Right ventricle myocardium inferior (tissue), 1 donor: ENCODE measurements around the gene GVQW3. TPM values are rescaled to one million over a fixed set of nuclear protein-coding genes. Genes with fewer than 3 reads are reported as not detected.
"Not testable (repeated sequence)": the region's sequence is repeated elsewhere in the genome, so short reads cannot be mapped to it uniquely, and the experiment has no call there.

ENCODE experiments used
- ATAC-seq: fragments of 200-7000 bp; cut with Tn5 transposase; one replicate; pipeline ENCODE4 v1.9.1; 2020; ENCODE audit warnings: mild to moderate bottlenecking, moderate library complexity
- DNase-seq: peaks from one replicate; pipeline ENCODE4 v3.0.0; 2021; ENCODE audit errors: missing footprints
- intact Hi-C: fragments of 100-400 bp; cut with DNase I; formaldehyde crosslinking; loops from one replicate; pipeline ENCODE4 v1.11.0; 2022
- total RNA-seq: library from RNA; stranded (reverse); fragmentation: NEBNext Ultra II Directional; extraction: Animal tissue kit (Norgen Biotek cat#: 25700); gene quantifications from one replicate; pipeline ENCODE4 v1.2.1, GENCODE V29; 2021
- donor health status: DM: no; HTN: yes; CAD: no; lungs with severe emphysema.

GVQW3 gene
- total RNA-seq, 1 donor from 2014 or later: 1.9 TPM

DNA sequence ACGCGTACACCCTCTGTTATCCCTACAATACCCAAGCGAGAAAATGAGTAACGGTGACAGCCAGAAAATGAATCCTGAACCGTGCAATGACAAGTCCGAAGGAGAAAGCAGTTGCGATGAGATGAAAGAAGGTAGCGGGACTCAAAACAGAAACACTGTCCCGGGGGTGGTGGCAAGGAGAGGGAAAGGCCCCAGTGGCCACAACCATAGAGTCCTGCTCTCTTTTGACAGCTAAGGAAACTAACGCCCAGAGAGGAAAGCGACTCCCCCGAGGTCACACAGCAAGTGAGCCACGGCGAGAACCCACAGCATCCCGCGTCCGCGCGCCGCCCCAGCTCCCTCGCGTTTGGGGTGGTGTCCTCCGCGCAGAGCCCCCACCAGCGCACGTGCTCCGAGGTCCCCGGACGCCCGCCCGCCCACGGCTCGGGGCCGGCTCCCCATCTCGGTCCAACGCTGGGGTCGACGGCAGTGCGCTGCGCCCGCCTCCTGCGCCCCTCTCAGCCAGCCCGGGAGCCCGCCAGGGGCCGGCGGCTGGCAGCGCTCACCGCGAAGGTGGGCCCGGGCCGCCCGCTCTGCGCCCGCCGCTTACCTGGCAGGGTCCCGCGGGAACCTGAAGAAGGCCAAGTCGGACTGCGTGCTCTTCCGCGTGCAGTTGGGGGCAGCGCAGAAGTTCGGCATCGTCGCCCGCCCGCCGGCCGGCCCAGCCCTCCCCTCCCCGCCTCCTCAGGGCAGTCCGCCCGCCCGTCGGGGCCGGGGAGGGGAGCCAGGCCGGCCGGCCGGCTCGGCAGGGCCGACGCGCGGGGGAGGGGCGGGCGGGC lies 755 bp upstream of the GVQW3 start:
- peak; percentile 1 for ATAC-seq
- DNase-seq: peak; percentile 81

DNA sequence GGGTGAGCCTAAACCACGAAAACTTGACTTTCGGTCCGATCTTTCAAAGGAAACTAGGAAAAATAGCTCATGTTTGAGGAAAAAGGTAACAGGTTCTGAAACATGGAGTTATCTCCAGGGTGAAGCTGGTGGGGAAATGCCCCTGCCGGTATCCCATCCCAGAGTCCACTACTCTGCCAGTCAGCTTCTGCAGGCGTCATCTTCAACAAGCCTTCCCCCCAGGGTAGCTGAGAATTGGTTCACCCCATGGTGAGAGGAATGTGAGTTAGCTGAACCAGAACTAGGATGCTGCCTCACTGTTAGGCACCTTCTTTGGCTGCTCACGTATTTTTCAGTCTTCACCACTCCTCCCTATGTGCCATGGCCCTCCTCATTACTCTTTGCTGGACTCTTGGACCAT lies 1.1 kb downstream of the GVQW3 start:
- no peak for DNase-seq
- no peak for ATAC-seq
- intact Hi-C loops: no loop called here

More for the DNA sequence above, 755 bp upstream of the GVQW3 start:
- intact Hi-C loops: no loop called here

DNA sequence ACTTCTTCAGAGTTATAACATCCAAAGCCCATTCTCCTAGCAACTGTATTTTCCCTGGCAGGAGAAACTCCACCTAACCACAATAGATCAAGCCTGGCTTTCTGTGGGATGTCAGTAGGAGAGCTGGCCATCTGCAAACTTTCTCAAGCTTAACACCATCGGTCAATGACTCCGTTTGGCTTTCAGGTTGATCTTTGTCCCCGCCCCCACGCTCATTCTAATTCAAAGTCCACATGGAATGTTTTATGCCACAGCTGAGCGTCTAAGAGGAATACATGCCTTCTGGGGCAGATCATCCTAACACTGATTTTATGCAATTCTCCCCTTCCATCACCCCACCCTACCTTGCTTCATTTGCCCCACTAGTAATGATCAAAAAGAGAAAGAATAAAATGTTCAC lies 4.8 kb downstream of the GVQW3 start:
- DNase-seq: no peak
- intact Hi-C loops: no loop called here
- ATAC-seq: no peak

GRCh38 chr11:76388408-76388807 lies 7.3 kb downstream of the GVQW3 start:
- DNase-seq: no peak
- intact Hi-C loops: no loop called here
- ATAC-seq: no peak

GRCh38 chr11:76391021-76391420 lies 9.9 kb downstream of the GVQW3 start:
- DNase-seq (no peak), ATAC-seq (no peak)
- intact Hi-C loops: no loop called here

DNA sequence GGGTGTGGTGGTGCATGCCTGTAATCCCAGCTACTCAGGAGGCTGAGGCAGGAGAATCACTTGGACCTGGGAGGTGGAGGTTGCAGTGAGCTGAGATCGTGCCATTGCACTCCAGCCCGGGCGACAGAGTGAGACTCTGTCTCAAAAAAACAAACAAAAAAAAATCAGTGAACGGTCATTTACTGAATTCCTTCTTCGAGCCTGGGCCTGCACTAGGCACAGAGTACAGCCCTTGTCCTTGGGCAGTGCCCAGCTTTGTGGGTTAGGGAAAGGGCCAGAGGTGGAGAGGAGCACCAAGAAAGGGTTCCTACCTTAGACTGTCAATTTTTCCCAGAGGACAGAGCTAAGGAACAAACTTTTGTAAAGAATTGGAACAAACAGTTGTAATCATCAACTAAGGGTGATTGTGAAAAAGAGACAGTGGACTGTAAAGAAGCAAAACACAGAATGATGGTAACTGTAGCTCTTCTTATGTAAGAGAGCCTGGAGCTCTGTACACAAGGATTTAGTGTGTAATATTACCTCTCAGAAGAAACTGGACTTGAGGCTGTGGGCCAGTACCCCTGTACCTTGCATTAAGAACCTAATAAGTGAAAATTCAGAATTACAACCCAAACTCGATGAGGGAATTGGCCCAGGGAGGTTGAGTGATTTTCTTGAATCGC lies 10.8 kb downstream of the GVQW3 start:
- no peak for DNase-seq
- no peak for ATAC-seq
- intact Hi-C loops: no loop called here

GRCh38 chr11:76392870-76393269 lies 11.7 kb downstream of the GVQW3 start:
- no peak for ATAC-seq
- DNase-seq: no peak
- intact Hi-C loops: no loop called here

DNA sequence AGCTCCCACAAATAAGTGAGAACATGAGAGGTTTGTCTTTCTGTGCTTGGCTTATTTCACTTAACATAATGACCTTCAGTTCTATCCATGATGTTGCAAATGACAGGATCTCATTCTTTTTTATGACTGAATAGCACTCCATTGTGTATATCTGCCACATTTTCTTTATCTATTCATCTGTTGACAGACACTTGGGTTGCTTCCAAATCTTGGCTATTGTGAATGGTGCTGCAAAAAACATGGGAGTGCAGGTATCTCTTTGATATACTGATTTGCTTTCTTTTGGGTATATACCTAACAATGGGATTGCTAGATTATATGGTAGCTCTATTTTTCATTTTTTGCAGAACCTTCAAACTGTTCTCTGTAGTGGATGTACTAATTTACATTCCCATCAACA lies 13.3 kb downstream of the GVQW3 start:
- DNase-seq (no peak), ATAC-seq (no peak)
- intact Hi-C loops: no loop called here

DNA sequence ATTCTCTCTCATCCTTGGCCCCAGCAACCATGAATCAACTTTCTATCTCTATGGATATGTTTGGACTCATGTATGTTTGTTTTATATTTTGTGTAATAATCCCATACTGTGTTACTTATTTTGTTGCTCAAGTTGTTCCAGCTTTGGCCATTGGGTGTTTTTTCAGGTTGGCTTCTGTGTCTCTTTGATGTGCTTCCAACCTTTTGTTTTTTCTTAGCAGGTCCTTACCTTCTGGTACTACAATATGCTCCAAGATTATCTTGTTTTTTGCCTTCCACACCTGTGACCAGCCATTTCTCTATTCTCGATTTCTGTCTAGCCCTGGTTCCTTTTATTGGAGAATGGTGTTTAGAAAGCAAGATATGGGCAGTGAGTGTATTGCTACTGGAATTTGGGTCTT lies 14.2 kb downstream of the GVQW3 start:
- intact Hi-C loops: no loop called here
- ATAC-seq: no peak

DNA sequence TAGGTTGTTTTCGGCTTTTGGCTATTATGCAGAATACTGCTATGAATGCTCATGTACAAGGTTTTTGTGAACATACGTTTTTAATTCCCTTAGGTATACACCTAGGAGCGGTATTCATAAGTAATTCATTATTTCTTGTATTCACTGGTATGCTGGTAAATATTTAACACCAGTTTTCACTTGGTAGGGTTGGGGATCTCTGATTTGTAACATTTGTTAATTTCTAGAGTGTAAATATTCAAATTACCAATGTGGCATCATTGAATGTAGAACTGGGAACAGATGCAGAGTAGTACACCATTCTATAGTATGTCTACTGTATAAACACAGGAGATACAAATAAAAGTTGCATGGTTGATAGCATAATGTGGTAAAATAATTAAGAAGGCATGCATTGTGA lies 16.3 kb downstream of the GVQW3 start:
- DNase-seq: no peak
- intact Hi-C loops: no loop called here
- no peak for ATAC-seq

More for the DNA sequence above, 14.2 kb downstream of the GVQW3 start:
- DNase-seq: no peak

DNA sequence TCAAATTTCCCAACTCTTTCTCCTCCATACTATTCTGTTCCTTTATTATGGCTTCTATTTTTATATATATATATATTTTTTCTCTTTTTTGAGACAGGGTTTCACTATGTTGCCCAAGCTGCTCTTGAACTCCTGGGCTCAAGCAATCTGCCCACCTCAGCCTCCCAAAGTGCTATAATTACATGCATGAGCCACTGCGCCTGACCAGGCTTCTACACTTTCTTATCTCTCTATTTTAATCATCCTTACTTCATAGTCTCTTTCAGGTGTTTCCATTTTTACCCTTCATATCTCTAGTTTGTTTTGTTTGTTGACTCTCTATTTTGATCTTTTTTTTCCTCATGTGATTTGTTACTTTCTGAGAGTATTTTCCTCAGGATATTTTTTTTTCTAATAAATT lies 19.8 kb downstream of the GVQW3 start:
- DNase-seq: no peak
- ATAC-seq: no peak
- intact Hi-C loops: no loop called here

DNA sequence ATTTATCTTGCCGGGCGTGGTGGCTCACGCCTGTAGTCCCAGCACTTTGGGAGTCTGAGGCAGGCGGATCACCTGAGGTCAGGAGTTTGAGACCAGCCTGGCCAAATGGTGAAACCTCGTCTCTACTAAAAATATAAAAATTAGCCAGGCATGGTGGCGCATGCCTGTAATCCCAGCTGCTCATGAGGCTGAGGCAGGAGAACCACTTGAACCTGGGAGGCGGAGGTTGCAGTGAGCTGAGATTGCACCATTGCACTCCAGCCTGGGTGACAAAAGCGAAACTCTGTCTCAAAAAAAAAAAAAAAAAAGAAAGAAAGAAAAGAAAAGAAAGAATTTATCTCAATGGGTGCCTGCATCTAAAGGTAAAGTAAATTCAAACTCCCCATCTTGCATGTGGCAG lies 20.4 kb downstream of the GVQW3 start:
- intact Hi-C loops, ATAC-seq: not testable (repeated sequence)

DNA sequence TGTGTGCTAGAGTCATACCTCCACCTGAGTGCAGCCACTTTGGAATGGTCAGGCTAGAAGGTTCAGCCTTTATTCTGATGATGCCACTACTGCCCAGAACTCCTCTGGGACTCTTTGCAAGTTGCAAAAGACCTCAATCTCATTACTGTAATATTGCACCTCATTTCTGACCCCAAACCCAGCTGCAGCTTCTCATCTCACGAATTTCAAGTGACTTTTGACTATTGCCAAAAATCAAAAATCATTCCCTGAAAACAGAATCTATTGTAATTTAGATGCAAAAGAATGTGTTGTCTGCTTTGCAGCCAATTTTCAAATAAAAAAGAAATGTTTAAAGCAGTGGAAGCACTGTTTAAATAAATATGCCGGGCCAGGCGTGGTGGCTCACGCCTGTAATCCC lies 25.2 kb downstream of the GVQW3 start:
- no peak for ATAC-seq
- intact Hi-C loops: no loop called here
- no peak for DNase-seq

More for the DNA sequence above, 20.4 kb downstream of the GVQW3 start:
- not testable (repeated sequence) for DNase-seq

DNA sequence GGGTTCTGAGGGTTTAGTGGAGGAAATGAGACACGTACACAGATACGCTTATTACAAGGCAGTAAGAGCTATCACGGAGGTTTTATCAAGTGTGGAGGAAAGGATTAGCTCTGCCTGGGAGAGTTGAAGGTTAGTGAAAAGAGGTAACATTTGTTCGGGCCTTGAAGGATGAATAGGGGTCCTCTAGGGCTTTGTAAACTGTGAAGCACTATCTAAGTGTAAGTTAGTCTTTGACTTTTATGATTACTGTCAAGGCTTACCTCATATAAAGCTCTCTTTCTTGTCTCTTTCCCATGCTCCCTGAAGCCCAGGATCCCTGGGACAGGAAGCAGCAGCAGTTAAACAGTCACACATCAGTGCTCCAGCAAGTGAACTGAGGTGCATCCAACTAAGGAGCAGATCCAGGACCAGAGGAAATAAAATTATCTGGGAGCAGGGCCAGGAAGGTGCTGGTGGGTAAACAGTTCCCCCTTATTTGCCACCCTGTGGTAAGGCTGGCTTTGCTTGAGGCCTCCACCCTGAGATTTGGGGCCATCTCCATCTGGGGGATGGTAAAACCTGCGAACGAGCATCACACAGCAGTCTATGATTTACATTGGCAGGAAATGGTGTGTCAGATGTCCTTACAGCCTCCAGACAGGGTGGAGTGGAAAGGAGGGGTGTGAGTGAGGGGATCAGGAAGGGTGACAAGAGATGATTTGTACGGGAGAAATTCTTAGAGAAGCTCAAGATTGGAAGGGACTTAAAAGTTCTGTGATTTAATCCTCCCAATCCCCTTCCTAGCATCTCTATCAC lies 27.2 kb downstream of the GVQW3 start:
- DNase-seq: no peak
- intact Hi-C loops: no loop called here
- ATAC-seq: no peak

DNA sequence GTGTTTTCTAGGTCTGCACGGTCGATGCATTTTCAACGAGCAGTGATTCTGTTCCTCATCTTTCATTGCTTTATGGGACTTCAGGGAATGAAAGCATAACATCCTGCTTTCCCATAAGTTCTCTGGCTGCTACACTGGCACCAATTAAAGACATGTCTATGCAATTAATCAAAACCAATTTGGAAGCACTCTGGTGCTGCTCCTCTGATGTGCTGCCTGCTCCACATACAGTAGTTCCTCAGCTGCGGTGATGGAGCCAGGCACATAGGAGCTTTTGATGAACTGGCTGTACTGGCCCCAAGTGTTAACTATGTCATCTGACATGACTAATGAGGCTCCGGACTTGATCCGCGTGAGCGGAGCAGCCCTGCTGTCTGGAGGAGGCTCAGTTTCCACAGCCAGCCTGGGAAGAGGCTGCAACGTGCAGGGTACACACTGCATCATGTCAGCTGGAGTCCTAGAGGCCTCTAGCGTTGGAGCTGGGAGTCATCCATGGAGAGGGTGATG lies 29.8 kb downstream of the GVQW3 start:
- ATAC-seq: no peak
- intact Hi-C loops: no loop called here

DNA sequence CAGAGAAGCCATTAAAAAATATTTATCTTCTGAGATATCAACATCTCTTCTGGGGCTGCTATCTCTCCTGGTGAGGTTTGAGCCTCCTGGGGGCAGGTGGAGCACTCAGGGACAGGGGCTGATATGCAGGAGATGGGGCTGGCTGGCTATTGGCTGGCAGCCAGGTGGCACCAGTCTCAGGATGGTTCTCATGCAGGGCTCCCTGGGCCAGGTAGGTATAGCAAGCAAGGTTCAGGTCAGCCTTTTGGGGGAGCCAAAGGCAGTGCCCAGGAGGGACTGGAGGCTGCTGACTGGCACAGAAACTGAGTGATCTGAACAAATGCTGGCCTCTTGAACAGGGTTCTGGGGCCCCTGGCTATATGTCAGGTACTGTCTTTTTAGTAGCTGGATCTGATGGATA lies 34.0 kb downstream of the GVQW3 start:
- no peak for ATAC-seq
- DNase-seq: no peak
- intact Hi-C loops: no loop called here

More for the DNA sequence above, 29.8 kb downstream of the GVQW3 start:
- DNase-seq: no peak

GRCh38 chr11:76419896-76420295 lies 38.8 kb downstream of the GVQW3 start:
- intact Hi-C loops: no loop called here
- ATAC-seq (no peak), DNase-seq (no peak)

GRCh38 chr11:76424379-76424778 lies 43.3 kb downstream of the GVQW3 start:
- DNase-seq: no peak
- ATAC-seq: no peak
- intact Hi-C loops: no loop called here

DNA sequence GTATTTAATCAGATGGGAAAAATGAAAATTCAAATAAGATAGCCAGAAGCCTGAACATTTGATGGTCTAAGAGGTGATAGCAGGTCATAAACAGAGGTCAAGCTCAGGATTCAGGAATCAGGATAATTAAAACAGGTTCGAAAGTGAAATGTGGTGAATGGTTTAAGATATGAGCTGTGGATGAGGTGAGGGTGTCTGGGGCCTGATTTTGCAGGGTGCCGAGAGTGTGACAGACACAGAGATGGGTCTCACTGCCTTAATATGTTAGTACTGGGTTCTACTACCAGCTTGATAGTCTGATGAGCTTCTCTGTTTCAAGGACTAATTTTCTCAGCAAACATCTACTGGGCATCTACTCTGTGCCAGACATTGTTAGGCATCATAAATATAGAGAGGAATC lies 43.8 kb downstream of the GVQW3 start:
- DNase-seq: no peak
- intact Hi-C loops: no loop called here
- no peak for ATAC-seq
